ENCODE measurements around the gene HSPG2.

DNA sequence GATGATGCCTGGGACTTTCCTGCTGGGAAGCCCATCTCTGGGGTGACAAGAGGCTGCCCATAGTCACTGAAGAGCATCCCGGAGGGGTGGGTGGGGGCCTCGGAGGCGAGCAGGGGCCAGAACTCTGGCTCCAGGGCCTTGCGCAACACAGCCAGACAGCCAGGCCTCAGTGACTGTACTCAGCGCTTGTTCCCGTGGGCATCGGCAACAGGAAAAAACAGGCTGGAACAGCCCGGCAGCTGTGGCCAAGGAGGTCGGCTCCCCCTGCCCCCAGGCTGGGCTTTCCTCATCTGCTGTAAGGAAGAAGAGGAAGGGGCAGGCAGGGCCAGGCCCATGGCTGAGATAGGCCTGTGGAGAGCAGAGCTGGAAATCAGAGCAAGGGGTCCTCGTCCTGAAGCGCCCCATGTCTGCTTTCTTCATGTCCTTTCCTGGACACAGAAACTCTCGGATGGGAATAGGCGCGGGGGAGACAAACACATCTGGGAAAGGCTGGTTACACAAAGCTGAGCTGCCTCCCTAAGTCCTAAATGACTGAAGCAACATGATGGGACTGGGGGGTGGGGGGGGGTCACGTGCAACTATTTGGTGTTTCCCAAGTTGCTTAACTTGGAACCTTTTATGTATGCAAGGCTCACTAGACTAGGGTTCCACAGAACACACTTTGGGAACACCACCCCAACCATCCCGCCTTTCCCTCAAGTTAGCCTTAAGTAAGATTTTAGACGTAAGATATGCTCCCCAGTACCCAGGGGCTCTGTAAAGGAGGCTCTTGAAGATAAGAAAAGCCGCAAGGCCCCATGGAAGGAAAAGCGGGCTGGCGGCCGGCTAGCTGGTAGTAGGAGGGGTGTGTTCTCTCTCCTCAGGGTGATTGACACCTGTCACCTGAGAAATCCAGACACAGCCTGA lies 30.7 kb downstream of the HSPG2 start:
- TF ChIP-seq, protein P1, sequence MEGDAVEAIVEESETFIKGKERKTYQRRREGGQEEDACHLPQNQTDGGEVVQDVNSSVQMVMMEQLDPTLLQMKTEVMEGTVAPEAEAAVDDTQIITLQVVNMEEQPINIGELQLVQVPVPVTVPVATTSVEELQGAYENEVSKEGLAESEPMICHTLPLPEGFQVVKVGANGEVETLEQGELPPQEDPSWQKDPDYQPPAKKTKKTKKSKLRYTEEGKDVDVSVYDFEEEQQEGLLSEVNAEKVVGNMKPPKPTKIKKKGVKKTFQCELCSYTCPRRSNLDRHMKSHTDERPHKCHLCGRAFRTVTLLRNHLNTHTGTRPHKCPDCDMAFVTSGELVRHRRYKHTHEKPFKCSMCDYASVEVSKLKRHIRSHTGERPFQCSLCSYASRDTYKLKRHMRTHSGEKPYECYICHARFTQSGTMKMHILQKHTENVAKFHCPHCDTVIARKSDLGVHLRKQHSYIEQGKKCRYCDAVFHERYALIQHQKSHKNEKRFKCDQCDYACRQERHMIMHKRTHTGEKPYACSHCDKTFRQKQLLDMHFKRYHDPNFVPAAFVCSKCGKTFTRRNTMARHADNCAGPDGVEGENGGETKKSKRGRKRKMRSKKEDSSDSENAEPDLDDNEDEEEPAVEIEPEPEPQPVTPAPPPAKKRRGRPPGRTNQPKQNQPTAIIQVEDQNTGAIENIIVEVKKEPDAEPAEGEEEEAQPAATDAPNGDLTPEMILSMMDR (IDR thresholded peaks at IDR 0.05) = no peak
- TF ChIP-seq POLR2A (IDR thresholded peaks at IDR 0.05) (no peak), POLR2AphosphoS5 (IDR thresholded peaks at IDR 0.05; ENCODE audit: insufficient read depth in 1 of 2, low read depth in 1 of 2) (peak; percentile 51 to 86)
